SK-N-SH (cell line): Measurements from ENCODE around the gene SLC2A4. TPM values are rescaled to one million over a fixed set of nuclear protein-coding genes. Genes with fewer than 3 reads are reported as not detected.

Experiments
- CTCF ChIA-PET: fragments of 300-600, 350-600 bp; formaldehyde crosslinking; extraction: SDS; loops from one replicate; lab custom pipeline; 2021; lab: Yijun Ruan, JAX
- POLR2A ChIA-PET: fragments of 350-600 bp; sonication (Branson Sonifier 250); formaldehyde crosslinking; extraction: SDS; loops from one replicate; lab custom pipeline; 2020; ENCODE audit warnings: antibody characterized with exemption, inconsistent platforms; lab: Yijun Ruan, JAX
- DNase-seq: peaks from one replicate; pipeline ENCODE4 v3.0.0; 2012
- H2AFZ ChIP-seq: fragments of 200-600 bp; sonication (generic); 2 replicates; pipeline ENCODE4 v1.8.1; 2016; ENCODE audit warnings: antibody characterized with exemption, mild to moderate bottlenecking, low read depth
- H3F3A ChIP-seq: fragments of 200-600 bp; sonication (generic); replicated peaks from 2 replicates; pipeline ENCODE3; 2016; ENCODE audit warnings: antibody characterized with exemption, mild to moderate bottlenecking; ENCODE audit not compliant: insufficient read depth
- H3K27ac ChIP-seq, 2 experiments: fragments of 200-500 bp in 1 of 2; fragments of 200-600 bp in 1 of 2; sonication (Bioruptor generic) in 1 of 2; sonication (generic), shearing (Covaris generic) in 1 of 2; 2 replicates each; pipeline versions ENCODE4 v1.5.1 to v1.6.1; 2014 to 2016; ENCODE audit warnings: low read depth in 2 of 2, inconsistent platforms in 1 of 2, low read length in 1 of 2, mild to moderate bottlenecking in 1 of 2, mixed read lengths in 1 of 2
- H3K27me3 ChIP-seq: fragments of 200-600 bp; sonication (generic), shearing (Covaris generic); 2 replicates; pipeline ENCODE4 v1.6.1; 2016; ENCODE audit warnings: mixed run types; ENCODE audit not compliant: insufficient read depth
- H3K36me3 ChIP-seq, 2 experiments: fragments of 200-500 bp in 1 of 2; fragments of 200-600 bp in 1 of 2; sonication (Bioruptor generic) in 1 of 2; sonication (generic) in 1 of 2; replicated peaks in 1 of 2; 2 replicates each; pipeline versions ENCODE3 to v1.5.1; 2014 to 2016; ENCODE audit warnings: low read length in 1 of 2, mild to moderate bottlenecking in 1 of 2; ENCODE audit not compliant: insufficient read depth in 2 of 2, control insufficient read depth in 1 of 2
- H3K4me1 ChIP-seq, 2 experiments: fragments of 200-500 bp in 1 of 2; fragments of 200-600 bp in 1 of 2; sonication (Bioruptor generic) in 1 of 2; sonication (generic), shearing (Covaris generic) in 1 of 2; 2 replicates each; pipeline versions ENCODE4 v1.5.1 to v1.6.1; 2014 to 2016; ENCODE audit warnings: low read depth in 1 of 2, low read length in 1 of 2, mixed run types in 1 of 2; ENCODE audit not compliant: insufficient read depth in 2 of 2, control insufficient read depth in 1 of 2
- H3K4me2 ChIP-seq: fragments of 200-600 bp; sonication (generic), shearing (Covaris generic); 2 replicates; pipeline ENCODE4 v1.6.1; 2017; ENCODE audit warnings: mixed run types
- H3K4me3 ChIP-seq, 2 experiments: fragments of 200-500 bp in 1 of 2; fragments of 200-600 bp in 1 of 2; sonication (Bioruptor generic) in 1 of 2; sonication (generic), shearing (Covaris generic) in 1 of 2; 2 replicates each; pipeline versions ENCODE4 v1.5.1 to v1.8.1; 2014 to 2016; ENCODE audit warnings: low read depth in 2 of 2, inconsistent platforms in 1 of 2, low read length in 1 of 2, mild to moderate bottlenecking in 1 of 2, mixed read lengths in 1 of 2, moderate library complexity in 1 of 2
- H3K79me2 ChIP-seq: fragments of 200-600 bp; sonication (generic); 2 replicates; pipeline ENCODE4 v1.8.1; 2017; ENCODE audit warnings: mild to moderate bottlenecking; ENCODE audit not compliant: insufficient read depth
- H3K9ac ChIP-seq: fragments of 200-600 bp; sonication (generic); 2 replicates; pipeline ENCODE4 v1.6.1; 2017; ENCODE audit warnings: mixed run types
- H3K9me2 ChIP-seq: fragments of 200-600 bp; sonication (generic); 2 replicates; pipeline ENCODE4 v1.6.1; 2017; ENCODE audit warnings: mixed run types
- H3K9me3 ChIP-seq: fragments of 200-600 bp; sonication (generic); 2 replicates; pipeline ENCODE4 v1.6.1; 2017; ENCODE audit warnings: mixed run types, mild to moderate bottlenecking, moderate library complexity
- H4K20me1 ChIP-seq: fragments of 200-600 bp; sonication (generic); 2 replicates; pipeline ENCODE4 v1.6.1; 2017; ENCODE audit warnings: mild to moderate bottlenecking, mixed run types; ENCODE audit not compliant: insufficient read depth
- ELF1 ChIP-seq: IDR thresholded peaks from 2 replicates; pipeline ENCODE4 v1.4.0; 2012
- FOSL2 ChIP-seq: IDR thresholded peaks from 2 replicates; pipeline ENCODE4 v1.4.0; 2012; ENCODE audit warnings: low read depth, mild to moderate bottlenecking, moderate library complexity, borderline replicate concordance
- FOXJ3 ChIP-seq: sonication (generic); formaldehyde crosslinking; IDR thresholded peaks from 2 replicates; pipeline ENCODE4 v1.5.1; 2020; ENCODE audit warnings: mild to moderate bottlenecking, missing genetic modification reagents
- GABPA ChIP-seq: IDR thresholded peaks from 2 replicates; pipeline ENCODE4 v1.4.0; 2012; ENCODE audit warnings: low read depth, mild to moderate bottlenecking
- JUND ChIP-seq: IDR thresholded peaks from 2 replicates; pipeline ENCODE4 v1.4.0; 2012
- MEF2A ChIP-seq: IDR thresholded peaks from 2 replicates; pipeline ENCODE4 v1.4.0; 2012; ENCODE audit warnings: low read depth, borderline replicate concordance
- NFIC ChIP-seq: IDR thresholded peaks from 2 replicates; pipeline ENCODE4 v1.4.0; 2012; ENCODE audit warnings: borderline replicate concordance
- NRF1 ChIP-seq: IDR thresholded peaks from 2 replicates; pipeline ENCODE4 v1.6.1; 2012; ENCODE audit warnings: low read depth, mild to moderate bottlenecking, low read length
- PBX3 ChIP-seq: IDR thresholded peaks from 2 replicates; pipeline ENCODE4; 2012
- RAD21 ChIP-seq: IDR thresholded peaks from 2 replicates; pipeline ENCODE4 v1.6.1; 2012; ENCODE audit warnings: mild to moderate bottlenecking, low read length
- REST ChIP-seq: IDR thresholded peaks from 2 replicates; pipeline ENCODE4 v1.6.1; 2012; ENCODE audit warnings: mild to moderate bottlenecking, low read depth, low read length, moderate library complexity
- RFX5 ChIP-seq: IDR thresholded peaks from 2 replicates; pipeline ENCODE4 v1.6.1; 2012; ENCODE audit warnings: mild to moderate bottlenecking, improper control_type of control experiment, low read length
- RXRA ChIP-seq: IDR thresholded peaks from 2 replicates; pipeline ENCODE4 v1.4.0; 2012; ENCODE audit warnings: low read depth, mild to moderate bottlenecking, borderline replicate concordance
- SIN3A ChIP-seq: IDR thresholded peaks from 2 replicates; pipeline ENCODE4 v1.6.1; 2012; ENCODE audit warnings: low read depth, mild to moderate bottlenecking, low read length, moderate library complexity, borderline replicate concordance
- TAF1 ChIP-seq: IDR thresholded peaks from 2 replicates; pipeline ENCODE4 v1.6.1; 2012; ENCODE audit warnings: low read depth, mild to moderate bottlenecking, low read length, moderate library complexity, borderline replicate concordance
- TCF12 ChIP-seq: IDR thresholded peaks from 2 replicates; pipeline ENCODE4 v1.4.0; 2012
- USF2 ChIP-seq: fragments of 150-350 bp; IDR thresholded peaks from 2 replicates; pipeline ENCODE4 v1.6.1; 2017; ENCODE audit warnings: antibody characterized with exemption, low read length, low read depth, borderline replicate concordance
- WGBS: methylation state at CpG from one replicate; pipeline ENCODE4 v1.1.6; 2017; ENCODE audit warnings: low lambda C conversion rate; 5-methylcytosine and 5-hydroxymethylcytosine counted together
- polyA plus RNA-seq, 3 experiments: library from polyadenylated mRNA; depleted of rRNA; stranded (reverse); fragments of >200 nt; gene quantifications; 2 replicates each; pipeline ENCODE4 v1.2.3, GENCODE V29; 2012

Gene SLC2A4
- polyA plus RNA-seq, 1 of the 3 experiments (the other 2 are of a cell fraction) = 0.44 TPM

- Histone ChIP-seq H3K4me1 (peaks cover 40 to 44% of the 10 kb centered on the region in 2 experiments), H3K36me3 (peaks cover 35 to 37% of the 10 kb centered on the region in 2 experiments), H3K27me3 (no peaks in the 10 kb centered on the region), H3K27ac (peak overlapping the region; percentile 82 to 94; a peak in 3 of 4 replicates), H3K4me3 (no peak overlapping the region; a peak in 1 of 4 replicates), H3K9me2 (no peaks in the 10 kb centered on the region), H3K9ac (no peak overlapping the region), H3K79me2 (peaks cover 89% of the 10 kb centered on the region), H3K4me2 (peak overlapping the region; percentile 81; the same call in 1 of the 2 replicates), H4K20me1 (peaks cover 22% of the 10 kb centered on the region), H2AFZ (no peak overlapping the region), H3F3A (peaks cover 46% of the 10 kb centered on the region), H3K9me3 (no peaks in the 10 kb centered on the region)
- WGBS = 84% methylated on average over 20 of the region's 22 CpGs
- CTCF ChIA-PET = interaction anchor here (1.2 to 5.3 kb wide), 7 partner anchors 16 to 190 kb away, joined by 3 to 37 read pairs (median 4); partner anchors contain the start of genes ACADVL, CTDNEP1, DLG4 and NEURL4
- no peak for DNase-seq
- no peak for TF ChIP-seq MEF2A
- TF ChIP-seq PBX3 = peak; percentile 51; the same call in 1 of the 2 replicates
- no peak for TF ChIP-seq RXRA
- TF ChIP-seq NFIC = no peak
- TF ChIP-seq RAD21 = no peak
- TF ChIP-seq NRF1 = no peak
- TF ChIP-seq TCF12 = 0 out of 2 replicates have a peak, but pooled peaks have one; percentile 29
- TF ChIP-seq RFX5 = no peak
- TF ChIP-seq FOSL2 = peak; percentile 21; the same call in 1 of the 2 replicates
- no peak for TF ChIP-seq REST
- TF ChIP-seq ELF1 = no peak
- no peak for TF ChIP-seq USF2
- TF ChIP-seq TAF1 = no peak
- peak; percentile 22; the same call in 1 of the 2 replicates for TF ChIP-seq JUND
- TF ChIP-seq FOXJ3 (CRISPR knock-in tag) = no peak
- no peak for TF ChIP-seq GABPA
- no peak for TF ChIP-seq SIN3A
- POLR2A ChIA-PET = no interaction called here
These were observed 45.5 kb upstream of the SLC2A4 start for GRCh38 chr17:7235693-7236665.
